GM18907 (cell line): ENCODE results near the gene RBFOX2.
A peak's percentile ranks its signal among the peaks of the same experiment; 100 is the strongest.
"Not testable (repeated sequence)": the region's sequence is repeated elsewhere in the genome, so short reads cannot be mapped to it uniquely, and the experiment has no call there.

Experiments used
- ATAC-seq: cut with Tn5 transposase; IDR thresholded peaks from one replicate; pipeline ENCODE4 v1.9.1; 2021; ENCODE audit warnings: mild to moderate bottlenecking, moderate library complexity; ENCODE audit not compliant: unreplicated experiment

The RBFOX2 gene

GRCh38 chr22:36044517-36044916, 15.9 kb upstream of the RBFOX2 start:
- ATAC-seq, result not testable (repeated sequence)

GRCh38 chr22:36042240-36042639, 13.6 kb upstream of the RBFOX2 start:
- no peak for ATAC-seq

- no peak for ATAC-seq
These were observed 10.5 kb upstream of the RBFOX2 start for GRCh38 chr22:36039125-36039524.

GRCh38 chr22:36037102-36037758, 8.6 kb upstream of the RBFOX2 start:
- no peak for ATAC-seq

GRCh38 chr22:36036167-36036624, 7.6 kb upstream of the RBFOX2 start:
- ATAC-seq, result no peak

GRCh38 chr22:36032611-36033010, 4.0 kb upstream of the RBFOX2 start:
- ATAC-seq, result no peak

GRCh38 chr22:36029406-36029755, 757 bp upstream of the RBFOX2 start:
- no peak for ATAC-seq

- peak; percentile 22 for ATAC-seq
These were observed 534 bp downstream of the RBFOX2 start for GRCh38 chr22:36027935-36028645.

GRCh38 chr22:36027579-36027934, 1.1 kb downstream of the RBFOX2 start:
- no peak for ATAC-seq

- ATAC-seq, result no peak
These were observed 1.9 kb downstream of the RBFOX2 start for GRCh38 chr22:36026741-36027140.

- no peak for ATAC-seq
These were observed 5.9 kb downstream of the RBFOX2 start for GRCh38 chr22:36022697-36023096.

- ATAC-seq, result no peak
These were observed 6.5 kb downstream of the RBFOX2 start for GRCh38 chr22:36022162-36022561.

GRCh38 chr22:36021606-36022153, 6.9 kb downstream of the RBFOX2 start:
- ATAC-seq, result no peak

GRCh38 chr22:36020865-36021264, 7.8 kb downstream of the RBFOX2 start:
- not testable (repeated sequence) for ATAC-seq

- ATAC-seq, result no peak
These were observed 11.0 kb downstream of the RBFOX2 start for GRCh38 chr22:36017651-36018091.

GRCh38 chr22:36016684-36017083, 11.9 kb downstream of the RBFOX2 start:
- no peak for ATAC-seq

- no peak for ATAC-seq
These were observed 12.7 kb downstream of the RBFOX2 start for GRCh38 chr22:36015811-36016529.

GRCh38 chr22:36015155-36015810, 13.3 kb downstream of the RBFOX2 start:
- ATAC-seq, result no peak

GRCh38 chr22:36014546-36015074, 14.0 kb downstream of the RBFOX2 start:
- no peak for ATAC-seq

- ATAC-seq, result no peak
These were observed 16.3 kb downstream of the RBFOX2 start for GRCh38 chr22:36012332-36012731.

GRCh38 chr22:36010882-36011281, 17.7 kb downstream of the RBFOX2 start:
- no peak for ATAC-seq
